ENCODE data around the gene RPS16. TPM values are rescaled to one million over a fixed set of nuclear protein-coding genes. Genes with fewer than 3 reads are reported as not detected.

RPS16 gene
- total and polyA plus RNA-seq, 4 donors, result 109 to 1,094 (median 218) TPM

DNA sequence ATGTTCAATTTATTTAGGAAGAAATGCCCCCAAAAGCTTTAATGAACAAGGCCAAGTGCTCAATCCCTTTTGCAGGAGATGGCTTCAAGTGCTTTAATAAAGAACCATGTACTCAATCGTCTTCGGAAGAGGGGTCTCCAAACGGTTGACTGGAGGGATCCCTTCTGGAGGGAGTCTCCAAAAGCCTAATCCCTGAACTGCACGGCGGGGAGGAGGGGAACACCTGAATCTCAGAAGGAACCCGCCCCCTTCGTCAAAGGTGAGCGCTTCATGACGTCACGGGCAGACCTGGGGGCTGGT is 45.3 kb downstream of the RPS16 start:
- H3K9ac ChIP-seq (ENCODE audit: low read depth in 1 of 2, low read length in 2 of 2), result peak overlapping the region; percentile 84 to 85
- H3K27me3 ChIP-seq (ENCODE audit: control insufficient read depth in 4 of 4, insufficient read depth in 4 of 4, low read length in 3 of 4), result no peaks in the 10 kb centered on the region
- H3K4me3 ChIP-seq (ENCODE audit: low read depth in 1 of 3, low read length in 3 of 3), result peak overlapping the region; percentile 71 to 89 (median 81)
- H3K27ac ChIP-seq (ENCODE audit: low read depth in 1 of 2, low read length in 2 of 2), result peak overlapping the region; percentile 96 to 98
- H3K4me1 ChIP-seq (ENCODE audit: control insufficient read depth in 4 of 4, insufficient read depth in 4 of 4, low read length in 3 of 4), result peaks cover 3 to 21% (median 15%) of the 10 kb centered on the region in 4 donors
- no peak for DNase-seq (ENCODE audit: low spot score)
- peaks cover 7 to 45% (median 29%) of the 10 kb centered on the region in 4 donors for H3K36me3 ChIP-seq (ENCODE audit: control insufficient read depth in 4 of 4, insufficient read depth in 3 of 4, low read depth in 1 of 4, low read length in 3 of 4)
- TF ChIP-seq, protein P1, sequence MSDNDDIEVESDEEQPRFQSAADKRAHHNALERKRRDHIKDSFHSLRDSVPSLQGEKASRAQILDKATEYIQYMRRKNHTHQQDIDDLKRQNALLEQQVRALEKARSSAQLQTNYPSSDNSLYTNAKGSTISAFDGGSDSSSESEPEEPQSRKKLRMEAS (IDR thresholded peaks at IDR 0.05), result no peak
- no peak for TF ChIP-seq EGR1 (IDR thresholded peaks at IDR 0.05; ENCODE audit: low read depth in 2 of 2)
- TF ChIP-seq ATF3 (IDR thresholded peaks at IDR 0.05), result no peak
- TF ChIP-seq GABPA (IDR thresholded peaks at IDR 0.05 in 1 of 2, conservative IDR thresholded peaks at IDR 0.05 in 1 of 2), result no peak
- TF ChIP-seq HNF4G (IDR thresholded peaks at IDR 0.05), result no peak
- no peak for TF ChIP-seq FOXA1 (IDR thresholded peaks at IDR 0.05)
- no peak for TF ChIP-seq RAD21 (IDR thresholded peaks at IDR 0.05)
- no peak for TF ChIP-seq HNF4A (conservative IDR thresholded peaks at IDR 0.05)
- TF ChIP-seq SP1 (IDR thresholded peaks at IDR 0.05), result no peak
- under 1% methylated on average over 10 of the region's 10 CpGs for WGBS
- no peaks in the 10 kb centered on the region for H3K9me3 ChIP-seq (ENCODE audit: control insufficient read depth in 4 of 4, low read length in 3 of 4)

DNA sequence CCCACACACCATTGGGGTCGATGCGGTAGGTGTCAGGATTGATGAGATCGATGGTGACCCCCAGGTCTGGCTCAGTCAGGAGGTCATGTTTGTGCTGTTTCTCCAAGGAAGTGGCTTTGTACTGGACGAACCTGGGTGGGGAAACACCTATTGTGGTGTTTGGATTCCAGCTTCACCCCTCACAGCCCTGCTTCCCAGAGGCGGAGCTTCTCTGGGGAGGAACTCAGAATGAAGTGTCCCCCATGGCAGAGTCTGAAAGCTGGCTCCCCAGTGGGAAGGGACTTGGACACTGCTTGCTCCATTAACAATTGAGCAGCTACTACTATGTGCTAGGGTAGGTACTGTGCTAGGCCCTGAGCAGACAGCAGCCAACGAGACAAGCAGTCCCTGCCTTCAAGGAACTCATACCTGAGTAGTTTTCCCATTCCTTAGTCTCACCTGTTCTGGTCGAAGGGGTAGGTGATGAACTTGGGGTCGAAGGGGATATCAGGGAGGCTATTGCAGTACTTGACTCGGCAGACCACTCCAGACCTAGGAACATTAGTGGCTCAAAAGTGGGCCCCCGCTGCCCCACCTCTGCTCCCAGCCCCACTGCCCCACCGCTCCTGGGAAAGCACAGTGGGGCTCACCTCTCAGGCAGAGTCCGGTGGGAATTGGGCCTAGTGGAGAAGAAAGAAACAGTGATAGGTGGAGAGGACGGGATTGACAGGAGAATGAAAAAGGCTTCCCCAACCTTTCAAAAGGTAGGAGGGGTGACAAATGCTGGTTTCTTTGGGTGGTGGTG is 45.9 kb downstream of the RPS16 start:
- peaks cover 7 to 46% (median 29%) of the 10 kb centered on the region in 4 donors for H3K36me3 ChIP-seq (ENCODE audit: control insufficient read depth in 4 of 4, insufficient read depth in 3 of 4, low read depth in 1 of 4, low read length in 3 of 4)
- H3K4me1 ChIP-seq (ENCODE audit: control insufficient read depth in 4 of 4, insufficient read depth in 4 of 4, low read length in 3 of 4), result peaks cover 3 to 21% (median 15%) of the 10 kb centered on the region in 4 donors
- H3K4me3 ChIP-seq (ENCODE audit: low read depth in 1 of 3, low read length in 3 of 3), result peak overlapping the region; percentile 71 to 89 (median 81)

GRCh38 chr19:39388657-39389056 is 47.1 kb downstream of the RPS16 start:
- H3K4me1 ChIP-seq (ENCODE audit: control insufficient read depth in 4 of 4, insufficient read depth in 4 of 4, low read length in 3 of 4), result peaks cover 3 to 21% (median 15%) of the 10 kb centered on the region in 4 donors
- peaks cover 7 to 46% (median 30%) of the 10 kb centered on the region in 4 donors for H3K36me3 ChIP-seq (ENCODE audit: control insufficient read depth in 4 of 4, insufficient read depth in 3 of 4, low read depth in 1 of 4, low read length in 3 of 4)
- no peak overlapping the region for H3K9ac ChIP-seq (ENCODE audit: low read depth in 1 of 2, low read length in 2 of 2)
- H3K27ac ChIP-seq (ENCODE audit: low read depth in 1 of 2, low read length in 2 of 2), result no peak overlapping the region
- H3K27me3 ChIP-seq (ENCODE audit: control insufficient read depth in 4 of 4, insufficient read depth in 4 of 4, low read length in 3 of 4), result no peaks in the 10 kb centered on the region
- H3K4me3 ChIP-seq (ENCODE audit: low read depth in 1 of 3, low read length in 3 of 3), result no peak overlapping the region
- no peaks in the 10 kb centered on the region for H3K9me3 ChIP-seq (ENCODE audit: control insufficient read depth in 4 of 4, low read length in 3 of 4)
- TF ChIP-seq, protein P1 (IDR thresholded peaks at IDR 0.05), result no peak
- TF ChIP-seq GABPA (IDR thresholded peaks at IDR 0.05 in 1 of 2, conservative IDR thresholded peaks at IDR 0.05 in 1 of 2) (no peak), EGR1 (IDR thresholded peaks at IDR 0.05; ENCODE audit: low read depth in 2 of 2) (no peak), FOXA2 (IDR thresholded peaks at IDR 0.05) (no peak), TAF1 (conservative IDR thresholded peaks at IDR 0.05) (no peak), HNF4A (conservative IDR thresholded peaks at IDR 0.05) (no peak), HNF4G (IDR thresholded peaks at IDR 0.05) (no peak)
- TF ChIP-seq, protein P2, sequence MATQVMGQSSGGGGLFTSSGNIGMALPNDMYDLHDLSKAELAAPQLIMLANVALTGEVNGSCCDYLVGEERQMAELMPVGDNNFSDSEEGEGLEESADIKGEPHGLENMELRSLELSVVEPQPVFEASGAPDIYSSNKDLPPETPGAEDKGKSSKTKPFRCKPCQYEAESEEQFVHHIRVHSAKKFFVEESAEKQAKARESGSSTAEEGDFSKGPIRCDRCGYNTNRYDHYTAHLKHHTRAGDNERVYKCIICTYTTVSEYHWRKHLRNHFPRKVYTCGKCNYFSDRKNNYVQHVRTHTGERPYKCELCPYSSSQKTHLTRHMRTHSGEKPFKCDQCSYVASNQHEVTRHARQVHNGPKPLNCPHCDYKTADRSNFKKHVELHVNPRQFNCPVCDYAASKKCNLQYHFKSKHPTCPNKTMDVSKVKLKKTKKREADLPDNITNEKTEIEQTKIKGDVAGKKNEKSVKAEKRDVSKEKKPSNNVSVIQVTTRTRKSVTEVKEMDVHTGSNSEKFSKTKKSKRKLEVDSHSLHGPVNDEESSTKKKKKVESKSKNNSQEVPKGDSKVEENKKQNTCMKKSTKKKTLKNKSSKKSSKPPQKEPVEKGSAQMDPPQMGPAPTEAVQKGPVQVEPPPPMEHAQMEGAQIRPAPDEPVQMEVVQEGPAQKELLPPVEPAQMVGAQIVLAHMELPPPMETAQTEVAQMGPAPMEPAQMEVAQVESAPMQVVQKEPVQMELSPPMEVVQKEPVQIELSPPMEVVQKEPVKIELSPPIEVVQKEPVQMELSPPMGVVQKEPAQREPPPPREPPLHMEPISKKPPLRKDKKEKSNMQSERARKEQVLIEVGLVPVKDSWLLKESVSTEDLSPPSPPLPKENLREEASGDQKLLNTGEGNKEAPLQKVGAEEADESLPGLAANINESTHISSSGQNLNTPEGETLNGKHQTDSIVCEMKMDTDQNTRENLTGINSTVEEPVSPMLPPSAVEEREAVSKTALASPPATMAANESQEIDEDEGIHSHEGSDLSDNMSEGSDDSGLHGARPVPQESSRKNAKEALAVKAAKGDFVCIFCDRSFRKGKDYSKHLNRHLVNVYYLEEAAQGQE (IDR thresholded peaks at IDR 0.05), result no peak
- no peak for DNase-seq (ENCODE audit: low spot score)
- 91% methylated on average over 5 of the region's 5 CpGs for WGBS

More for the DNA sequence above, 45.9 kb downstream of the RPS16 start:
- DNase-seq (ENCODE audit: low spot score), result no peak
- Histone ChIP-seq H3K9me3 (ENCODE audit: control insufficient read depth in 4 of 4, low read length in 3 of 4) (no peaks in the 10 kb centered on the region), H3K9ac (ENCODE audit: low read depth in 1 of 2, low read length in 2 of 2) (peak overlapping the region; percentile 84 to 85), H3K27me3 (ENCODE audit: control insufficient read depth in 4 of 4, insufficient read depth in 4 of 4, low read length in 3 of 4) (no peaks in the 10 kb centered on the region), H3K27ac (ENCODE audit: low read depth in 1 of 2, low read length in 2 of 2) (peak overlapping the region; percentile 8 to 98)
- 71% methylated on average over 13 of the region's 13 CpGs for WGBS
- TF ChIP-seq NR2F2 (IDR thresholded peaks at IDR 0.05), result no peak
- TF ChIP-seq RXRA (IDR thresholded peaks at IDR 0.05), result no peak
- TF ChIP-seq SP1 (IDR thresholded peaks at IDR 0.05), result no peak
- no peak for TF ChIP-seq JUND (IDR thresholded peaks at IDR 0.05)

Data from liver (tissue), 9 donors.